OCI-LY1 (cell line): Measurements from ENCODE around the gene MAIP1.
A peak's percentile ranks its signal among the peaks of the same experiment; 100 is the strongest.

Experiments
- H2AFZ ChIP-seq: fragments of 200-600 bp; sonication (generic), shearing (Covaris generic); 2 replicates; pipeline ENCODE4 v1.6.0; 2014; ENCODE audit warnings: antibody characterized with exemption, mild to moderate bottlenecking, low read length
- H3F3A ChIP-seq: fragments of 200-600 bp; sonication (generic), shearing (Covaris generic); 2 replicates; pipeline ENCODE4 v1.6.0; 2014; ENCODE audit warnings: mild to moderate bottlenecking, antibody characterized with exemption, low read length, moderate library complexity; ENCODE audit not compliant: insufficient read depth
- H3K27ac ChIP-seq: fragments of 200-600 bp; sonication (generic); 2 replicates; pipeline ENCODE4 v1.5.1; 2014; ENCODE audit warnings: low read length, mixed run types, mild to moderate bottlenecking, low read depth; ENCODE audit not compliant: poor library complexity, severe bottlenecking
- H3K27me3 ChIP-seq: fragments of 200-600 bp; sonication (generic); 2 replicates; pipeline ENCODE4 v1.6.0; 2014; ENCODE audit warnings: antibody characterized with exemption, mild to moderate bottlenecking, low read length, moderate library complexity; ENCODE audit not compliant: insufficient read depth
- H3K36me3 ChIP-seq: fragments of 200-600 bp; sonication (generic); 2 replicates; pipeline ENCODE4 v1.6.1; 2014; ENCODE audit warnings: mild to moderate bottlenecking, antibody characterized with exemption, low read length, moderate library complexity, mixed read lengths; ENCODE audit not compliant: insufficient read depth
- H3K4me1 ChIP-seq: fragments of 200-600 bp; sonication (generic); 2 replicates; pipeline ENCODE4 v1.5.1; 2014; ENCODE audit warnings: mild to moderate bottlenecking, low read length, moderate library complexity; ENCODE audit not compliant: insufficient read depth, severe bottlenecking
- H3K4me2 ChIP-seq: fragments of 200-600 bp; sonication (generic), shearing (Covaris generic); 2 replicates; pipeline ENCODE4 v1.6.1; 2014; ENCODE audit warnings: low read length
- H3K4me3 ChIP-seq: fragments of 200-600 bp; sonication (generic); 2 replicates; pipeline ENCODE4 v1.5.1; 2014; ENCODE audit warnings: low read length, low read depth, mild to moderate bottlenecking, mixed read lengths; ENCODE audit not compliant: poor library complexity, severe bottlenecking
- H3K79me2 ChIP-seq: fragments of 200-600 bp; shearing (Covaris generic); 2 replicates; pipeline ENCODE4 v1.6.1; 2016; ENCODE audit warnings: mixed run types, low read length, mixed read lengths; ENCODE audit not compliant: insufficient read depth
- H3K9ac ChIP-seq: fragments of 200-600 bp; sonication (generic), shearing (Covaris generic); 2 replicates; pipeline ENCODE4 v1.6.1; 2014; ENCODE audit warnings: mild to moderate bottlenecking, low read length, mixed read lengths
- H3K9me2 ChIP-seq: fragments of 200-600 bp; sonication (generic), shearing (Covaris generic); 2 replicates; pipeline ENCODE4 v1.6.1; 2014; ENCODE audit warnings: low read depth, mild to moderate bottlenecking, low read length, mixed read lengths
- H3K9me3 ChIP-seq: fragments of 200-600 bp; shearing (Covaris generic); 2 replicates; pipeline ENCODE4 v1.6.1; 2014; ENCODE audit warnings: low read length, mixed read lengths
- H4K20me1 ChIP-seq: fragments of 200-600 bp; sonication (generic), shearing (Covaris generic); 2 replicates; pipeline ENCODE4 v1.6.0; 2016; ENCODE audit warnings: mild to moderate bottlenecking, low read length; ENCODE audit not compliant: insufficient read depth
- EZH2 ChIP-seq: fragments of 200-600 bp; sonication (generic), shearing (Covaris generic); IDR thresholded peaks from 2 replicates; pipeline ENCODE4 v1.8.0; 2017; ENCODE audit warnings: borderline replicate concordance, mixed run types, mild to moderate bottlenecking, antibody characterized with exemption, low read length, moderate library complexity, mixed read lengths
- TF ChIP-seq, protein P1 (sequence below): fragments of 200-600 bp; sonication (generic), shearing (Covaris generic); IDR thresholded peaks from 2 replicates; pipeline ENCODE4 v1.5.1; 2017; ENCODE audit warnings: mild to moderate bottlenecking, antibody characterized with exemption, low read length, moderate library complexity, mixed read lengths

MAIP1 gene

DNA sequence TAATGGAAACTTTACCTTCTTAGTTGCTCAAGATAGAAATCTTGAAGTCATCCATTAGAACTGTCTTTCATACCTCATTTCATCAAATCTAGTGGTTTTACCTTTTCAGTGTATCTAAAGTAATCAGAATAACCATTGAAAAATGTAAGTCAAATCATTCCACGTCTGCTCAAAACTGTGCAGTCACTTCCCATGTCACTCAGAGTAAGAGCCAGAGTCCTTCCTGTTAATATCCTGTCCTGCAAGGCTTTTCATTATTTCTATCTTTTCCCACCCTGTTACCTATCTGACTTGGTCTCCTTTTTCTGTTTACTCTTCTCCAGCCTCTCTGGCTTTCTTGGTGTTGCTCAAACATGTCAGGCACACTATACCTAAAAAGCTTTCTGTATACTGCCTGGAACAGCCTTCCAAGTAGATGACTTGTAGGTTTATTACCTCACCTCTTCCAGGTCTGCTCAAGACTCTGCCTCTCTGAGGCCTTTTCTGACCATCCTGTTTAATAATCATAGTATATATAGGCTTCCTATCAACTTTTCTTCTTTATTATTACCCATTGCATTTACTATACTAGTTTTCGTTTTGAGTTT is 40.9 kb upstream of the MAIP1 start:
- H3K4me3 ChIP-seq: no peak overlapping the region
- H3K79me2 ChIP-seq: peaks cover 59% of the 10 kb centered on the region
- H3K4me2 ChIP-seq: peak overlapping the region; percentile 8; the same call in 1 of the 2 replicates
- H3K9me2 ChIP-seq: no peaks in the 10 kb centered on the region
- no peaks in the 10 kb centered on the region for H4K20me1 ChIP-seq
- H3F3A ChIP-seq: no peaks in the 10 kb centered on the region
- H3K27me3 ChIP-seq: no peaks in the 10 kb centered on the region
- peaks cover 26% of the 10 kb centered on the region for H3K4me1 ChIP-seq
- peaks cover 59% of the 10 kb centered on the region for H3K36me3 ChIP-seq
- H3K27ac ChIP-seq: no peak overlapping the region
- H3K9me3 ChIP-seq: peaks cover 5% of the 10 kb centered on the region
- TF ChIP-seq EZH2: no peak
- no peak overlapping the region for H2AFZ ChIP-seq
- no peak overlapping the region for H3K9ac ChIP-seq

DNA sequence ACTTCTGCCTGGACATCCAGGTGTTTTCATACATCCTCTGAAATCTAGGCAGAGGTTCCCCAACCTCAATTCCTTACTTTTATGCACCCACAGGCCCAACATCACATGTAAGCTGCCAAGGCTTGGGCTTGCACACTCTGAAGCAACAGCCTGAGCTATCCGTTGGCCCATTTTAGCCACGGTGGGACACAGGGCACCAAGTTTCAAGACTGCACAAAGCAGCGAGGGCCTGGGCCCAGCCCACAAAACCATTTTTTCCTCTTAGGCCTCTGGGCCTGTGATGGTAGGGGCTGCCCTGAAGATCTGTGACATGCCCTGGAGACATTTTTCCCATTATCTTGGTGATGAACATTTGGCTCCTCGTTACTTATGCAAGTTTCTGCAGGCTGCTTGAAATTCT is 38.4 kb upstream of the MAIP1 start:
- no peaks in the 10 kb centered on the region for H3K27me3 ChIP-seq

DNA sequence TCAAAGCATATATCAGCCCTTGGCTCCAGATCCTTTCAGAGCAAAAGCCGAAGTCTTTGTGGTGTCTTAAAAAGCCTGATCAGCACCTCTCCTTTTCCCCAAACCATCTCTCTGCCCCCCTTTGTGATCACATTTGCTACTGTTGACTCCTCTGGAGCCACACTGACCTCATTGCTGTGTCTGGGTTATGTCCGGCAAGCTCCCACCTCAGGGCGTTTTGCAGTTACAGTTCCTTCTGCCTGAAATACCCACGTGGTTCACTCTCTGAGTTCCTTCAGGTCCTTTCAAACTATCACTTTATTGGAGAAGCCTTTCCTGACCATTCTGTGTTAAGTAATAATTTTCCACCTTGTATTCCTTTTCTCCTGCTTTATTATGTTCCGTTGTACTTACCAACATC is 32.5 kb upstream of the MAIP1 start:
- 0 out of 2 replicates have a peak overlapping the region, but pooled peaks have one; percentile 3 for H3K4me2 ChIP-seq
- H3K36me3 ChIP-seq: peaks cover 55% of the 10 kb centered on the region
- H3K27me3 ChIP-seq: no peaks in the 10 kb centered on the region
- no peaks in the 10 kb centered on the region for H3F3A ChIP-seq
- H3K27ac ChIP-seq: no peak overlapping the region
- TF ChIP-seq, protein P1, sequence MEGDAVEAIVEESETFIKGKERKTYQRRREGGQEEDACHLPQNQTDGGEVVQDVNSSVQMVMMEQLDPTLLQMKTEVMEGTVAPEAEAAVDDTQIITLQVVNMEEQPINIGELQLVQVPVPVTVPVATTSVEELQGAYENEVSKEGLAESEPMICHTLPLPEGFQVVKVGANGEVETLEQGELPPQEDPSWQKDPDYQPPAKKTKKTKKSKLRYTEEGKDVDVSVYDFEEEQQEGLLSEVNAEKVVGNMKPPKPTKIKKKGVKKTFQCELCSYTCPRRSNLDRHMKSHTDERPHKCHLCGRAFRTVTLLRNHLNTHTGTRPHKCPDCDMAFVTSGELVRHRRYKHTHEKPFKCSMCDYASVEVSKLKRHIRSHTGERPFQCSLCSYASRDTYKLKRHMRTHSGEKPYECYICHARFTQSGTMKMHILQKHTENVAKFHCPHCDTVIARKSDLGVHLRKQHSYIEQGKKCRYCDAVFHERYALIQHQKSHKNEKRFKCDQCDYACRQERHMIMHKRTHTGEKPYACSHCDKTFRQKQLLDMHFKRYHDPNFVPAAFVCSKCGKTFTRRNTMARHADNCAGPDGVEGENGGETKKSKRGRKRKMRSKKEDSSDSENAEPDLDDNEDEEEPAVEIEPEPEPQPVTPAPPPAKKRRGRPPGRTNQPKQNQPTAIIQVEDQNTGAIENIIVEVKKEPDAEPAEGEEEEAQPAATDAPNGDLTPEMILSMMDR: no peak
- TF ChIP-seq EZH2: no peak
- H3K9ac ChIP-seq: no peak overlapping the region; the same call in 1 of the 2 replicates
- H2AFZ ChIP-seq: no peak overlapping the region
- H3K9me2 ChIP-seq: no peaks in the 10 kb centered on the region
- H3K9me3 ChIP-seq: no peaks in the 10 kb centered on the region
- H4K20me1 ChIP-seq: no peaks in the 10 kb centered on the region
- no peak overlapping the region for H3K4me3 ChIP-seq
- H3K4me1 ChIP-seq: peaks cover 11% of the 10 kb centered on the region
- peaks cover 59% of the 10 kb centered on the region for H3K79me2 ChIP-seq

More for the DNA sequence above, 38.4 kb upstream of the MAIP1 start:
- no peak overlapping the region for H3K9ac ChIP-seq
- peaks cover 70% of the 10 kb centered on the region for H3K79me2 ChIP-seq
- peaks cover 5% of the 10 kb centered on the region for H3K9me3 ChIP-seq
- H3K9me2 ChIP-seq: no peaks in the 10 kb centered on the region
- no peak overlapping the region for H3K27ac ChIP-seq
- no peaks in the 10 kb centered on the region for H4K20me1 ChIP-seq
- H3K4me1 ChIP-seq: peaks cover 19% of the 10 kb centered on the region
- H2AFZ ChIP-seq: no peak overlapping the region
- TF ChIP-seq, protein P1: no peak
- TF ChIP-seq EZH2: no peak
- no peaks in the 10 kb centered on the region for H3F3A ChIP-seq
- no peak overlapping the region for H3K4me3 ChIP-seq
- peaks cover 66% of the 10 kb centered on the region for H3K36me3 ChIP-seq
- no peak overlapping the region for H3K4me2 ChIP-seq

DNA sequence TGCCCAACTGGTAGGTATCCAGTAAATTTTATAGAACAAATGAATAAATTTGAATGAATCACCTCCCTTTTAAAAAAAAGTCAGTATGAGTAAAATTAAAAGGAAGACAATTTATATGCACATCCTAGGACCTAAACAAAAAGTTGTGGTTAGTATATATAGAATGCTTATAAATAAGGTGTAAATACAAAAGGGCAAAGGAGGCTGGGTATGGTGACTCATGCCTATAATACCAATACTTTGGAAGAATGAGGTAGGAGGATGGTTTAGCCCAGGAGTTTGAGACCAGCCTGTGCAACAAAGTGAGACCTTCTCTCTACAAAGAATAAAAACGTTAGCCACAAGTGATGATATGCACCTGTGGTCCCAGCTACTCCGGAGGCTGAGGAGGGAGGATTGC is 31.5 kb upstream of the MAIP1 start:
- Histone ChIP-seq H3K4me1 (peaks cover 11% of the 10 kb centered on the region), H4K20me1 (no peaks in the 10 kb centered on the region), H3F3A (no peaks in the 10 kb centered on the region), H3K4me2 (no peak overlapping the region), H3K9ac (no peak overlapping the region), H3K9me3 (no peaks in the 10 kb centered on the region), H3K79me2 (peaks cover 51% of the 10 kb centered on the region), H2AFZ (no peak overlapping the region), H3K36me3 (peaks cover 48% of the 10 kb centered on the region), H3K4me3 (no peak overlapping the region), H3K27ac (no peak overlapping the region), H3K27me3 (no peaks in the 10 kb centered on the region), H3K9me2 (no peaks in the 10 kb centered on the region)
- TF ChIP-seq, protein P1: no peak
- no peak for TF ChIP-seq EZH2
